GM19099 (cell line): ENCODE data around the gene AAMP.

ENCODE experiments used
- POLR2A ChIP-seq: IDR thresholded peaks from 3 replicates; pipeline ENCODE4 v1.6.1; 2011; ENCODE audit warnings: low read depth; ENCODE audit not compliant: insufficient read length; ENCODE audit errors: extremely low read depth

Gene AAMP

DNA sequence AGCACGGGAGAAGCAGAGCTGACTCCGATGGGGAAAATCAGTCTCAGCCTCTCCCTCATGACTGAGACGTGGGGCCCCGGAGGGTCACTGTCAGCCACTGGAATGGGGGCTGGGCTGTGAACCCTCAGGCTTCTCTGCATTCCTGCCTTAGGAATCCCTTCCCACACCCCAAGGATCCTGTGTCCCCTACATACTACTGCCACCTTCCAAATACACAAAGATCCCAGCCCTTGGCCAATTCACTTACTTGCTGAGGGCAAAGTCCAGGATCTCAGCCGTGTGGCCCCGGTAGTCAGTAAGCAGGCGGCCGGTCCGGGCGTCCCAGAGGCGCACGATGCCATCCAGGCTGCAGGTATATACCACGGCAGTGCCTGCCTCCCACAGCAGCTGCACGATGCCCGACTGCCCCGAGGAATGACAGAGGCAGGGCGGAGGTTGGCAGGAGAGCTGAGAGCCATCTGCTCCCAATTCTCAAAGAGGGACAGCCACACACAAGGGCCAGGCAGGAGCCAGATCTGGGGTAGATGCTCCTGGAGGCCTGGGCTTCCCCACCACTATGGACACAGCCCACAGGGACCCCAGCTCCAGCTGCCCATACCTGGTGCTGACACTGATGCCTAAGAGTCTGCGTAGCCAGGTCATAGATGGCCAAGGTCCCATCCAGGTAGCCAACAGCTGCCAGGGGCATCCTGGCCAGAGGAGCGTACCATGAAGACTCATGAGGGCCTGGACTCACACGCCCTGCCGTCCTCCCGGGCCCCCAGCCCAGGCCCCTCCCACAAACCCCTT, 5.0 kb downstream of the AAMP start:
- no peak for TF ChIP-seq POLR2A

DNA sequence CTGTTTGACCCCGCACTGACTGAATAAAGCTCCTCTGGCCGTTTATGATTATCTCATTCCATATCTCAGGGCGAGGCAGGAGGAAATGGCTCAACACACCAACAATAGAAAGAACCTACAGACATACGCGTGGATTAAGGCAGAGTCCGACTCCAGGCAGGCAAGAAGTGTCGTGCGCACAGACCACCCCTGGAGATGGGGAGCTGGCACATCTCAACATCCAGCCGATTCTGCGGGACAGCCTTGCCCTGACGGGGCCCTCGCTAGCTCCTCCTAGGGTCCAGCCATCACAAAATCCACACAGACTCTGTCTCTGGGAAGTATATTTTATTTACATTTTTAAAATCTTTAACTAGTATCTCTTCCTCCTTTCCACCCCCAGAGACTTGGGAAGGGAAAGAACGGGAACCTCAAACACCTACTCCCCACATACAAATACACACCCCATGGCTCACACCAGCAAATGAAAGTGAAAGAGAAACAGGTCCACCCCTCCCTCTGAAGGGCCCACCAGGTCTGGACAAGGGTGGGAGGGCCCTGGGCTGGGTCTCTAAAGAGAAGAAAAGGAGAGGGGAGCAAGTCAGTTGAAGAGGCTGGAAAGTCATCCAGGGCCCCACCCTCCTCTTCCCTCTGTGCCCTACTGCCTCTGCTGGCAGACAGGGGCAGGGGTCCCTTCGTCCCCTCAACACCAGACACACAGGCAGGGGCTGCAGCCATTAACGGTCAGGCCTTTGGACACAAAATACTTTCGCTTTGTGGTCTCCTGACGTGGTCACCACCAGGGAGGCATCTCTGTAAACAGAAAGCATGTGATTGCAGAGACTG, 5.9 kb downstream of the AAMP start:
- no peak for TF ChIP-seq POLR2A

DNA sequence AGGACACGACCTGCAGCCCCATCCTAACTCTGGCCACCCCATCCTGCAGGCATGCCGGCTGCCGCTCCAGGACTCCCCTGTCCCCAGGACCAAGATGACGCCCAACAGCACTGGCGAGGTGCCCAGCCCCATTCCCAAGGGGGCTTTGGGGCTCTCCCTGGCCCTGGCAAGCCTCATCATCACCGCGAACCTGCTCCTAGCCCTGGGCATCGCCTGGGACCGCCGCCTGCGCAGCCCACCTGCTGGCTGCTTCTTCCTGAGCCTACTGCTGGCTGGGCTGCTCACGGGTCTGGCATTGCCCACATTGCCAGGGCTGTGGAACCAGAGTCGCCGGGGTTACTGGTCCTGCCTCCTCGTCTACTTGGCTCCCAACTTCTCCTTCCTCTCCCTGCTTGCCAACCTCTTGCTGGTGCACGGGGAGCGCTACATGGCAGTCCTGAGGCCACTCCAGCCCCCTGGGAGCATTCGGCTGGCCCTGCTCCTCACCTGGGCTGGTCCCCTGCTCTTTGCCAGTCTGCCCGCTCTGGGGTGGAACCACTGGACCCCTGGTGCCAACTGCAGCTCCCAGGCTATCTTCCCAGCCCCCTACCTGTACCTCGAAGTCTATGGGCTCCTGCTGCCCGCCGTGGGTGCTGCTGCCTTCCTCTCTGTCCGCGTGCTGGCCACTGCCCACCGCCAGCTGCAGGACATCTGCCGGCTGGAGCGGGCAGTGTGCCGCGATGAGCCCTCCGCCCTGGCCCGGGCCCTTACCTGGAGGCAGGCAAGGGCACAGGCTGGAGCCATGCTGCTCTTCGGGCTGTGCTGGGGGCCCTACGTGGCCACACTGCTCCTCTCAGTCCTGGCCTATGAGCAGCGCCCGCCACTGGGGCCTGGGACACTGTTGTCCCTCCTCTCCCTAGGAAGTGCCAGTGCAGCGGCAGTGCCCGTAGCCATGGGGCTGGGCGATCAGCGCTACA, 7.0 kb downstream of the AAMP start:
- TF ChIP-seq POLR2A, result no peak

DNA sequence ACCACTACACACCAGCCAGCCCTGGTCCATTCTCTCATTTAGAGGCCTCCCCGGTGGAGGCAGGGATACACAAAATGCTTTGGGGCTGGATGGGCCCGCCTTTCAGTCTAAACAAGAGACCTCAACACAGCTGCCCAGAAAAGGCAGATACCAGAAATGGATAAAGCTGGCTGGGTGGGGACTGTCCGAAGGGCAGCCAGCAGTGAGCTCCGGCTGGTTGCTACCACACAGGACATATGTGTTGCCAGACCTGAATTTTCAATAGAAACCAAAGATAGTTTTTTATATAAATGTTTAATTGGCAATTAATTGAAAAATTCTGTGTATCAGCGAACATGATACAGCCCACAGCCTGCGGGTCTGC, 7.7 kb downstream of the AAMP start:
- TF ChIP-seq POLR2A, result no peak

DNA sequence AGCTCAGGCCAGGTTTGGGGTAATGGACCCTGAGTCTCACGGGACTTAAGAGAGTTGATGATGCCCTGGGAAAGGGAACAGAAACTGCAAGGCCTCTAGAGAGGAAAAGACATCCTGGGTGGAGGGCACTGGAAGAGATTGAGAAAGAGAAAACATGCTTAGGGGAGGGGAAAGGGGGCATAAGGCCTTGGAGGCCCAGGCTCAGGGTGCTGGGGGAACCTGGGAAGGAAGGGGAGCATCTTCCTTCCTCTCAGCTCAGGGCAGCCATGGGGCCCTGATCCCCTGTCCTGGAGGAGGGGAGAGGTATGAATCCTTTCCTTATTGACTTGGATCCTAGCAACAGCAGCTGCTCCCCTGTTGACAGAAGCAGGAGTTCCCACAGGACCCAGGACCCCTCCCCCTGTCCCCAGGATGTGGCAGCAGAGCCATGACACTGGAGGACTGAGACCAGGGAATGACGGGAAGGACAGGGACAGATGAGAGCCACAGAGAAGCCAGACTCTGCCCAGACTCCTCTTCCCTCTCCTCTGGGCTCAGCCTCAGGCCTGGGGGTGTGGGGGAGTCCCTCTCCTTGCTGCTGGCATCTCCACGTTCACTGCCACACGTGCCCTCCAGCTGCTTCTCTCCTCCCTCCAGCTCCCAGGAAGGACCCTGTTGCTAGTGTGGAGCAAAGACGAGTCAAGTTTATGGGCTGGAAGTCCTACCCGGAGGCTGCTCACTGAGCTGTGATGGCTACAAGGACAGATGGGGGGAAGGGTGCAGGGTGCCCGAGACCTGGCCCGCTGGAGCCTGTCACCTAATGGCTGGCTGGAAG, 8.3 kb downstream of the AAMP start:
- TF ChIP-seq POLR2A, result no peak

- TF ChIP-seq POLR2A, result no peak
Observed at GRCh38 chr2:218260742-218261422, 9.1 kb downstream of the AAMP start, which contains the start of gene GPBAR1. GPBAR1 (plus strand) TSS chr2:218261015; CDS start chr2:218262725, 1,710 bp downstream.

GRCh38 chr2:218260166-218260565, 9.8 kb downstream of the AAMP start:
- no peak for TF ChIP-seq POLR2A

GRCh38 chr2:218259099-218259961, 10.6 kb downstream of the AAMP start:
- no peak for TF ChIP-seq POLR2A

- TF ChIP-seq POLR2A, result no peak
Observed at GRCh38 chr2:218257390-218257981, 12.5 kb downstream of the AAMP start.

DNA sequence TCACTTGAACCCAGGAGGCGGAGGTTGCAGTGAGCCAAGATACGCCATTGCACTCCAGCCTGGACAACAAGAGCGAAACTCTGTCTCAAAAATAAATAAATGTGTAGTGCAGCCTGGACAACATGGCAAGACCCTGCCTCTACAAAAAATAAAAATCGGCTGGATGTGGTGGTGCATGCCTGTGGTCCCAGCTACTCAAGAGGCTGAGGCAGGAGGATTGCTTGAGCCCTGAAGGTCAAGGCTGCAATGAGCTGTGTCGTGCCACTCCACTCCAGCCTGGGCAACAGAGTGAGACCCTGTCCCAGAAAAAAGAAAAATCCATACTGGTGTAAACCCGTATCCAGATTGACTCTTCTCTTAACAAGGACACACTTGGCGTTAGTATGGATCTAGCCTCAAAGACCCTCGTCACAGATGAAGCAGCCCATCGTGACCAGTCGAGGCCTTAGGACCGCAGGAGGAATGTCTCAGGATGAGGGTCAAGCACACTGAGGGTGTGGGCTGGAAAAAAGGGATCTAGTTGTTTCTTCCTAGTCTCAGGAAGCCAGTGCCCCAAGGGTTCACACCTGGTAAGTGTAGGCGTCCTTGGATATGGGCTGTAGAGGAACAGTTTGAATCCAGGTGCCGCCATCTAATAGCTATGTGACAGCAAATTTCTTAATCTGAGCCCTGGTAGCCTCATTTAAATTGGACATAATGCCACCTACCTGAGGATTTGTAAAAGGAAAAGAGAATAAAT, 13.2 kb downstream of the AAMP start:
- TF ChIP-seq POLR2A, result no peak

GRCh38 chr2:218255446-218255845, 14.5 kb downstream of the AAMP start:
- no peak for TF ChIP-seq POLR2A

GRCh38 chr2:218253232-218253625, 16.7 kb downstream of the AAMP start:
- no peak for TF ChIP-seq POLR2A
